SK-MEL-5 (cell line): ENCODE measurements around the gene TSG101. TPM values are rescaled to one million over a fixed set of nuclear protein-coding genes. Genes with fewer than 3 reads are reported as not detected.

Experiments used
- DNase-seq: peaks from one replicate; pipeline ENCODE4 v3.0.0-alpha.2; 2016; ENCODE audit warnings: low read depth, low spot score
- in situ Hi-C: cut with HindIII; loops from 2 replicates; pipeline ENCODE4 v1.10.0; 2016; ENCODE audit warnings: low sequenced_read_pairs, high pct_unique_total_duplicates, low pct_unique_long_range_greater_than_20kb
- polyA plus RNA-seq, 2 experiments: library from polyadenylated mRNA; depleted of rRNA; stranded (reverse); fragments of >200 nt; gene quantifications; 2 replicates each; pipeline ENCODE4 v1.2.3, GENCODE V29; 2015
- total RNA-seq: library from RNA; depleted of rRNA; stranded (reverse); fragments of >200 nt; shearing (Covaris generic); gene quantifications from 2 replicates; pipeline ENCODE4 v1.2.3, GENCODE V29; 2014; rRNA removed

Gene TSG101, protein sequence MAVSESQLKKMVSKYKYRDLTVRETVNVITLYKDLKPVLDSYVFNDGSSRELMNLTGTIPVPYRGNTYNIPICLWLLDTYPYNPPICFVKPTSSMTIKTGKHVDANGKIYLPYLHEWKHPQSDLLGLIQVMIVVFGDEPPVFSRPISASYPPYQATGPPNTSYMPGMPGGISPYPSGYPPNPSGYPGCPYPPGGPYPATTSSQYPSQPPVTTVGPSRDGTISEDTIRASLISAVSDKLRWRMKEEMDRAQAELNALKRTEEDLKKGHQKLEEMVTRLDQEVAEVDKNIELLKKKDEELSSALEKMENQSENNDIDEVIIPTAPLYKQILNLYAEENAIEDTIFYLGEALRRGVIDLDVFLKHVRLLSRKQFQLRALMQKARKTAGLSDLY
- total RNA-seq = 139 and 161 TPM in 2 replicates
- polyA plus RNA-seq (2015; cell fraction: cytosol; rRNA removed) = 148 and 149 TPM in 2 replicates
- polyA plus RNA-seq (2015; cell fraction: nucleus; rRNA removed) = 45.3 and 45.6 TPM in 2 replicates

DNA sequence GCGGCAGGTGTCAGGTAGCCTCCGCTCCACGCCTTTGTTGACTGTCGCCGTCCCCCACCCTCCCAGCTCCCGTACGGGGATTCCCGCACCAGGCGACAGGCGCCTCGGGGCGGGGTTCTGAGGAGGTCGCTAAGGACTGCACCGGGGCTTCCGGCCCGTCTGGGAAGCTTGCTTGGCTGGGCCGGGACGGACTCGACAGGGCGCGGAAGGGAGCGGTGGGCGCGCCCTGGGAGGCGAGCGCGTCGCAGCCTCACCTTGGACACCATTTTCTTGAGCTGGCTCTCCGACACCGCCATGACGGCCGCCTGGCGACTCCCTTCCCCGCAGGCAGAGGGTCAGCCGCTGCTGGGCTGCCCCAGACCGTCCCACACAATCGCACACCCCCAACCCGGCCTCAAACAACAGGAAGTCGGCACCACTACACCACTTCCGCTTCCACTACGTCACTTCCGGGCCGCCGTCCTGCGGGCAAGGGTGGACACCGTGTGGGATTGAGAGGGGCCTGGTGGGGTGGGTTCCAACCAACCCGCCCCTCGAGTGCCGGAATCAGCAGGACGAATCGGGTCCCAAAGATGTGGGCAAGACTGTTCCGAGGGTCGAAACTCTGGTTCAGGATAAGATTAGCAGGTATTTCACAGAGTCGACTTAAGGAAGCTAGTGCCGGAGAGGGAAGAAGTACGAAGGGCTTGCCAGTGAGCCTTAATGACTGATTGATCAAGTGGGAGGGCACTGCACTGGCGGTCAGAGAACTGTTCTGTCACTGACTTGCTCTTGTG is at the start of gene TSG101:
Gene TSG101, minus strand, starts transcription at position 422 of the 776 bp plus-strand sequence. Its CDS starts 126 bp downstream, at position 296.
- DNase-seq = peak; percentile 96
- in situ Hi-C loops = no loop called here

DNA sequence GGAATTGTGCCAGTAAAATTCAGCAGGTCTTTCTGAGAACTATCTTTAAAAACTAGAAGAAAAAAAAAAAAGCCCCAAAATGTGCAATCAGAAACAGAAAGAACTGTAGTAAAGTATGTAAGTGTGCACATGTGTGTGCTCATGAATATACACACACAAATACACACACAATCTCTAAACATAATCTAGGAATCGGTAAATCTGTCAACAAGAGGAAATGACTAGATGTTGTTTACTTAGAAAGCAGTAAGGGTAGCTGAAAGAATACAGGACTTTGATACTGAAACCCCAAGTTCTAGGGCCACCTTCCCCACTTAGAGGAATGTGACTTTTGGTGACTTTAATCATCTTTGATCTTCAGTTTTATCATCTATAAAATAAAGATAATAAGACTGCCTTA is 48.6 kb upstream of the TSG101 start:
- no peak for DNase-seq
- in situ Hi-C loops = no loop called here

DNA sequence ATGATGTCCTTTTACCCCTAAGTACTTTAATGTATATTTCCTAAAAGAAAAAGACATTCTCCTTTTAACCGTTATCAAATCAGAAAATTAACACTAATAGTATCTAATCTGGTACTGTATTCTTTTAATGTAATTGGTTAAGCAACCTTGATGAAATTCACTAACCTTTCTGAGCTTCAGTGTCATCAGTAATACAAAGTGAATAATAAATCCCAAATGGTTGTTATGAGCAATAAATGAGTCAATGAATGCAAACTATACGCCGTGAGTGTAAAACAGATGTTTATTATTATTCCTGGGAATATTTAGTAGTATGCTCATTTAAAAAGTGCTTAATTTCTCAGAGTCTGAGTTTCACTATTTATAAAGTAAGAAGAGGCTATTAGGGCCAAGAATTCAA is 40.3 kb upstream of the TSG101 start:
- DNase-seq = no peak
- in situ Hi-C loops = no loop called here

DNA sequence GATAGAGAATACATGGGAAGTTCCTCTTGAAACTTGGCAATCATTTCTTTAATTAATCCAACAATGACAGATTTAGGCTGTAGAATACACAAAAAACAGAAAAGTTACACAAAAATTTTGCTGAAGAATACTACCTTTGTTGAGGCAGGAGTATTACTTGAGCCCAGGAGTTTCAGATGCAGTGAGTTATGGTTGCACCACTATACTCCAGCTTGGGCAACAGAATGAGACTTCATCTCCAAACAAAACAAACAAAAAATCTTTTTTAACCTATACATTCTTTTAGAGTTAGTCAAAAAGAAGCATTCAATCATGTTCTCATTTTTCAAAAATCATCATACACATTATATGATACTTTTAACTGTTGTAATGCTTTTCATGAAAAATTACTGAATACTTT is 39.7 kb upstream of the TSG101 start:
- DNase-seq = no peak
- in situ Hi-C loops = no loop called here

DNA sequence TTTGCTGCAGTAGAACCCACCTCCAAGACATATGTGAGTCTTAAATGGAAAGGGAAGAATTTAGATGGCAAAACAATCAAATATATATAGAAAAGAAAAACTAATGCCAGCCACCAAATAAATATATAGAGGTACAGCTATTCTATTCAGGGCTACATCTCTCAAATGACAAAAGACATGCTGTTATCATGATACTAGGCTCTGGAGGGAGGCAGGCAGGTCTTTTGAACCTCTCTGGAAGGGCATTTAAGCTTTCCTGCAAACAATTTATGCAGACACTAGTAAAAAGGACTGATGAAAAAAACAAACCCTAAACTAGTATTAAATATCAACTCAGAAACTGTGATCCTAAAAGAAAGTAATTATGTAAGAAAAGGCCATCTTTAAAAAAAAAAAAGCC is 37.4 kb upstream of the TSG101 start:
- DNase-seq = no peak
- in situ Hi-C loops = no loop called here

DNA sequence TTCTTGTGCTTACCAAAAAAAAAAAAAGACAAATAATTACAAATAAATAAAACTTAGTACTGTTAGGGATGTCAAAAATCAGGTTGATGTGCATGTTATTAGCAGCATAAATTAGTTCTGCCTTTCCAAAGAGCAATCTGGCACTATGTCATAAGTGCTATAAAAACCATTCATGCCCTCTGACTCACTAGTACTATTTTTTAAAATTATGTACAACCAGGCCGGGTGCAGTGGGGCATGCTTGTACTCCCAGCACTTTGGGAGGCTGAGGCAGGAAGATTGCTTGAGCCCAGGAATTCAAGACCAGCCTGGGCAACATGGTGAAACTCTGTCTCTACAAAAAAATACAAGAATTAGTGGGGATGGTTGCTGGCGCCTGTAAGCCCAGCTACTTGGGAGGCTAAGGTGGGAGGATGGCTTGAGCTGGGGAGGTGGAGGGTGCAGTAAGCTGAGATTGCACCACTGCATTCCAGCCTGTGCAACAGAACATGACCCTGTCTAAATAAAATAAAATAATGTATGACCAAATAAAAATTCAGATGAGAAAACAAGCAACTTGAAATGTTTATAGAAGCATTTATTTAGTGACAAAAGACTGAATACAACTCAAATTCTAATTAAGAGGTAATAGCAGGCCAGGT is 36.5 kb upstream of the TSG101 start:
- in situ Hi-C loops = no loop called here
- no peak for DNase-seq

DNA sequence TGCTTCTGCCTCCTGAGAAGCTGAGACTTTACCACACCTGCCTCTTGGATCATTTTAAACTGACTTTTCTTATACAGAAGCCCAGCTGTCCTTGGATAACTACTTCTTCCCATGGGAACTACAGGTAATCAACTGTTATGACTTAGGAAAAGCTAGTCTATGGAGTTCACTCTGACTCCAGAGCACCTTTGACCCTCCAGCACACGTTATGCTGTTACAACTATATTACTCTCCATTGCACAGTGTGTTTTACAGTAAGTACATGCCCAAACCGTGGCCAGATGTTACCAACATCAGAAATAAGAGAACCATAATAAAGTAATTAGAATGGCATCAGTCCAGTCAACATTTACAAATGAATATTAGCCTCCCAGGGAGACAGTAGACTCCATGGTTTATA is 21.3 kb upstream of the TSG101 start:
- in situ Hi-C loops = no loop called here
- DNase-seq = no peak

DNA sequence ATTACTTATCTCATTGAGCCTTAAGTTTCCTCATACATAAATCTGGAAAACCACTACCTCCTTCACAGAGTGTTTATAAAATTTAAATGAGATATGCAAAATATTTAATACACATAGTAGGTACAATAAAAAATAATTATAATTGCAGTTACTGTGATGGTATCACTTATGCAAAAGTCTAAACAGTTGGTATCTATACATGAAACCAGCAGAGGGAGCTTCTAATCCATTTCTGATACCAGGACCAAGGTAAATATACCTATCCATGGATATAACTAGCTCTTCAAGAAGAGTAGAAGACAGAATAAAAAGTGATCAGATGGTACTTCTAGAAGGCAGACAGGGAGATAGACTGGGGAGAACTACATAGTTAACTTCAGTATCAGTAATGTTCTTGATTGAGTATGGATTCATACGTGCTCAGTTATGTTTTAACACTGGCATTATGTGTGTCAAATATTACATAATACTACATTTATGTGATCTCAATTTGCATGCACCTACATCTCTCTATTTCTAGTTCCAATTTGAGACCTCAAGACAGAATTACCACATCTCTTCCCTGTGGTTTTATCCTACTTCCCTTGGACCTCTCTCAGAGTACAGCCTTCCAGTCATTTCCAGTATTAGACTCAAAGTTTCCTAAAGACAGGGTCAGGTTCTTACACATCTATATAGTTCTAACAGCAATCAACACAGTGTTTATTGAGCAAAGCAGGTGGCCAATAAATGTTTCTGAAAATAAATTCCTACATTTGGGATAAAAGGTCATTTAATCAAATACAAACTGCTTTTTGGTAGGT is 13.7 kb upstream of the TSG101 start:
- peak; percentile 44 for DNase-seq
- in situ Hi-C loops = no loop called here

DNA sequence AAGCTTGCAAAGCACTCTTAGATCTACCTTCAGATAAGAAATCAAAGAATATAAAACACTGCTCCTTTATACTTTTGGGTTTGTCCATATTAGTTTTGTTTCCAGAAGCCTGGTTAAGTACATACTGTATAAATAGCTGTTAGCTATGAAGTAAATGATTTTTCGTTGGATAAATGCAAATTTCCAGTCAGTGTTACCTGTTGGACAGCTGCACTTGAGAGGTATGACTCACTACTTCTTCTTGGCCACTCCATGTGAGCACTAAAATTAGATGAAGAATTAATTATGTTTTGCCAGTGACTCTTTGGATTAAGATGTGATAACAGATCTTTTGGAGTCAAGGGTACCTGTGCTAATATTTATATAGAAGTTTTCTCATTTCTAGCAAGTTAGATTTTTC is 9.5 kb upstream of the TSG101 start:
- no peak for DNase-seq
- in situ Hi-C loops = no loop called here

DNA sequence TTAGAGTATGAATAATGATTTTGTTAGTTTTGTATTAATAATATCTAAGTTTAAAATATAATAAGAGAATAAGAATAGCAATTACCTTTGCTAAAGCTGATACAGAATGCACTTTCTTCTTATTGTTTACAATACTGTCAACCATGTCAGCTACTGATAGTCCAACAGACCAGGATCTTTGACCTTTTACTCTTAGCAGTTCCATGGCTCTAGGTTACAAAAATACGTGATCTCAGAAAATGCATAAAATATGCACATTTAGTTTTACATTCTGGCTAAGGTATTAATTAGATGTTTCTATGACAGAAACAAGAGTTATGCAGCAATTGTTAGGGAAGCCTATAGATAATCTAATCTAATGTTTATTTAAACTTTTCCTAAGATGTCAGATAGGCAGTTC is 7.5 kb upstream of the TSG101 start:
- in situ Hi-C loops = no loop called here
- no peak for DNase-seq

DNA sequence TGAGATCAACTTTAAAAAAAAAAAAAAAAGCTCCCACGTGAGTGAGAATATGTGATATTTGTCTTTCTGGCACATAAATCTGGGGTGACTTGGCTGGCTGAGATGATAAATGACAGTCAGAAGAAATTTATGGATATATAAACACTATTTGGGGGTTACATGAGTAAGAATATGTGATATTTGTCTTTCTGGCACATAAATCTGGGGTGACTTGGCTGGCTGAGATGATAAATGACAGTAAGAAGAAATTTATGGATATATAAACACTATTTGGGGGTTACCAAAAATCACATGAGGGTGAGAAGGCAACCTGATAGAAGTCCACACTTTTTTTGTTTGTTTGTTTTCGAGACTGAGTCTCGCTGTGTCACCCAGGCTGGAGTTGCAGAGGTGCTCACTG is 6.6 kb upstream of the TSG101 start:
- in situ Hi-C loops = no loop called here
- no peak for DNase-seq

DNA sequence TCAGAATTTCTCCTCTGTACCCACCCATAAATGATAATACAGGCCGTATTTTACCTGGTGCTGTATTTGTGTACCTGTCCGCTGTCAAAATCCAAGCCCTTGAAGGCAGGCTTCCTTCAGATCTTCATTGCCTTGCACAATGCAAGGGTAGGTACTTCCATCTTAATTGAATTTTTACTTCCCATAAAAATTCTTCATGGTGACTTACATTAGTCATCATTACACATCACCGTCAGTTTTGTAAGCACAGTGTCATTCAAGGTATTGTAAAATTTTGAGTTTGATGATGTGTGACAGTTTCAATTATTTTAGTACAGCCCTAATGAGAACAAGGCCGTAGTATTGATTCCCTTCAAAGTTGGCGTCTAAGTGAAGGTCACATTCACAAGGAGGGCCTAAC is 770 bp upstream of the TSG101 start:
- in situ Hi-C loops = no loop called here
- DNase-seq = peak; percentile 15

DNA sequence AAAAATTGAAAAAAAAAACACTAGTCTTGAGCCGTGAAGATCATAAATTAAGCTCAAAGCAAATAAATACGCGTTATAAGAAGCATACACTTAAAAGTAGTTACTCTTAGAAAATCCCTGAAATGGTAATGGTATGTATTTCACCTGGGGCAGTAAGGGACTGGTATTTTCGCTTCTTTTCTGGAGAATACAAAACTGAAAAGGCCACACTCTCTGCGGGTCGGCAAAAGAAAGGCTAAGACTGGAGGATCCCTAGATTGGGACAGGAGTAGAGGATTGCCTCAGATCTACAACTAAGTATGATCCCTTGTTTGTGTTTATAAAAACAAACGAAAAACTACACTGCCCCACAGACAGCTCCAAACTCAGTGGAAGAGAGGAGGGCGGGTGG is 617 bp downstream of the TSG101 start:
- no peak for DNase-seq
- in situ Hi-C loops = no loop called here

DNA sequence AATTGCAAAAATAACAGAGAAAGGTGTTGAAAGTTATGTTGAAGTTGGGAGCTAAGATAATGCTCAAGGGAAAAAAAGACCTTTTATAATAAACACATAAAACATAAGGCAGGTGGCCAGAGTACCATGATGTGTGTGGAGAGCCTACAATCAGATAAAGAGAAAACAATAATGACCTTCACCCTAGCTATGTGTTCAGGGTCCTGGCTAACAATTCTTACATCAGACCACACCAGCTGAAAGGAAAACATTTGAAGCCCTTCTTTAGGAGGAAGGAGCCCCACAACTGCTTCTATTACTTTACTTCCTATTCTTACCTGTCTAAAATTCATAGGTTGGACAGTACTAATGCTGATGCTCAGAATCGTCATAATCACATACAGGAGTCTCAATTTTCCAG is 2.5 kb downstream of the TSG101 start:
- in situ Hi-C loops = no loop called here
- DNase-seq = no peak

DNA sequence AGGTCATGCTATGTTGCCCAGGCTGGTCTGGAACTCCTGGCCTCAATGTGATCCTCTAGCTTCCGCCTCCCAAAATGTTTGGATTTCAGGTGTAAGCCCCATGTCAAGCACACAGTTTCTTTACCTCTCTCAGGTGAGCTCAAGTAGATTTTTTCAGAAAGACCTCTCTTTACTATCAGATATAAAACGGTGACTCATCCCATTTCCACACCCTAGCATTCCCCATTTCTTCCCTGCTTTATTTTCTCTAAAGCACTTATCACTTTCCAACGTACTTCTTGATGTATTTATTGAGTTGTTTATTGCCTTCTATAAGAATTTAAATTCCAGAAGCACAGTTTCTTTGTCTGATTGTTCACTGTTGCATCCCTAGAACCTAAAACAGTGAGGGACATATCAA is 3.7 kb downstream of the TSG101 start:
- in situ Hi-C loops = no loop called here

DNA sequence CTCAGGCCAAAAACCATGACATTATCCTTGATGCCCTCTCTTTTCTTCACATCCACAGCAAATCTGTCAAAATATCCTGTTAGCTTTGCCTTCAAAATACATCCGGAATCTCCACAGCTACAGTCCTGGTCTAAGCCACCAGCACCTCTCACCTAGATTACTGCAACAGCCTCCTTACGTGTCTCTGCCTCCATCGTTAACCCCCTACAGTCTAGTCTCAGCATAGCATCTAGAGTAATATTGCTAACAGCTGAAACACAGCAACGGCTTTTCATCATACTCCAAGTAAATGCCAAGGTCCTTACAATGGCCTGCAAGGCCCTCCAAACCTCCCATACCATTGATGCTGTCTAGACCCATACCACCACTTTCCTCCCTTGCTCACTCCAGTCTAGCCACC is 4.4 kb downstream of the TSG101 start:
- in situ Hi-C loops = no loop called here
- DNase-seq = peak; percentile 57

More for the DNA sequence above, 3.7 kb downstream of the TSG101 start:
- no peak for DNase-seq

DNA sequence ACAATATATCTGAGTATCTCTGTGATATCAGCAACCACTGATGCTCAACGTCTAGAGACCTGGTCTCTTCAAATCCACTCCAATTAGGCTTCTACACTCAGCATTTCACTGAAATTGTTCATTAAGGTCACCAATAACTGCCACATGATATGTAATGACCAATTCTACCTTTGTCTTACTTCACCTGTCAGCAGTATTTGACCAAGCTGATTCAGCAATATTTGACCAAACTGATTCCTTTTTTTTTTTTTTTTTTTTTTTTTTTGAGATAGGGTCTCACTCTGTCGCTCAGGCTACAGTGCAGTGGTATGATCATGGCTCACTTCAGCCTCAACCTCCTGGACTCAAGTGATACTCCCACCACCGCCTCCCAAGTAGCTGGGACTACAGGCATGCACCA is 5.6 kb downstream of the TSG101 start:
- DNase-seq = no peak
- in situ Hi-C loops = no loop called here

DNA sequence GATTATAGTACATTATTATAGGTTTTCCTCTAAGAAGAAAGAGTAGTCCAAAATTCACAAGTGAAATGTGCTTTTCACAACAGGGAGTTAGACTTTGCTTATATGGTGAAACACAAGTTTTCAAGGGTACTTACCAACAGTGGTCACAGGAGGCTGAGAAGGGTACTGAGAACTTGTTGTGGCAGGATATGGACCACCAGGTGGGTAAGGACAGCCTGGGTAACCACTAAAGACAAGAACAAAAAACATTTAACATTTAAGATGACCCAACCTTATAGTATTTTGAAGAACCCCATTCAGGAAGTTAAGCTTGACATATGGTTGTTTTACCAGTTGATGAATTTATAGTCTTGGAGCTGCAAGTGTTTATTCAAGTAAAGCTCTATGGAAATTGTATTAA is 24.4 kb downstream of the TSG101 start:
- no peak for DNase-seq
- in situ Hi-C loops = no loop called here
